Smooth muscle cell of trachea (primary cell): Measurements from ENCODE around the gene KLF15. TPM values are rescaled to one million over a fixed set of nuclear protein-coding genes. Genes with fewer than 3 reads are reported as not detected.

Experiments used
- total RNA-seq: library from RNA; depleted of rRNA; stranded (reverse); fragments of >200 nt; gene quantifications from 2 replicates; pipeline ENCODE4 v1.2.1, GENCODE V29; 2014

KLF15 gene
- 3.2 and 4.1 TPM in 2 replicates for total RNA-seq

DNA sequence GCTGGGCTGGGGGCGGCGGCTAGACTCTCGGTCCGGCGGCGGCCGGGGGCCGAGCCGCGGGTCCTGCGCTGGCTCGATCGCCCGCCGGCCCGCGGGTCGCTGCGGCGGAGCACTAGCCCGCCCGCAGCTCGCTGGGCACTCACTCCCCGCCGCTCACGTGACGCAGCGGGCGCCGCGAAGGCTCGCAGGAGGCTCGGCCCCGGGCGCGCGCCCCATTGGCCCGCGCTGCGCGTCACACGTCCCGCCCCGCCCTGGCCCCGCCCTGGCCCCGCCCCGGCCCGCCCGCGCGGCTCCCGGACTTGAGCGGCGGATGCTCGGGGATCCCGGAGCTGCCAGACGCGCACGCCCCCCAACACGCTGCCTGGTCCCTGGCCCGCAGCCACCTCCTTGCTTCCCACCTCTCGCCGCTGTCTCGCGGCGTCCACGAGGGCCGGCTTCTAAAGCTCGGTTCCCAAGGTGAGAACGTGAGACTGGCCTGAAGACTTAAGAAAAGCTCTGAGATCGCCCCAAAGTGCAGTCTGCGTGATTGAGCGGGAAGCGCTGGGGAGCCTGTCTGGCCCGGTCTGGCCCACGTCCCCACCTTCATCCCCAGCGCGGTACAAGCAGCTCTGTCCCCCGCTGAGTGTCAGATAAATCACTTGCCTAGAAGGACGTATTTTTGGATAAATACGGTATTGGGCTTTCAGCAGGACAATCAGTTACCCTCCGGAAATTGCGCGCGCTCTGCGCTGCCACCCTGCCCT is at the start of gene KLF15:
KLF15 (minus strand) TSS at position 114 of the 743 bp plus-strand sequence. CDS start 4,486 bp downstream, outside the sequence.

GRCh38 chr3:126394179-126394976 is 37.2 kb upstream of the KLF15 start, which contains the start of gene CFAP100:
Gene CFAP100 (plus strand): TSS chr3:126394909. CDS start chr3:126396001, 1,092 bp downstream.

Other genes with a start within 250 kb of the KLF15 start
- gene ALDH1L1, start 176.8 kb downstream of the KLF15 start, total RNA-seq = not detected in 2 replicates
- not detected in 2 replicates for gene CFAP100, start 37.5 kb upstream of the KLF15 start, total RNA-seq
- 17.7 and 27.1 TPM in 2 replicates for gene ZXDC, start 118.5 kb upstream of the KLF15 start, total RNA-seq
- gene UROC1, start 160.4 kb upstream of the KLF15 start, total RNA-seq = not detected in 2 replicates
- gene CHST13, start 166.7 kb upstream of the KLF15 start, total RNA-seq = 0.15 and 0.17 TPM in 2 replicates
- gene C3orf22, start 201.5 kb upstream of the KLF15 start, total RNA-seq = not detected in 2 replicates